K562 (cell line): ENCODE data around the gene TSKS. TPM values are rescaled to one million over a fixed set of nuclear protein-coding genes. Genes with fewer than 3 reads are reported as not detected.
A peak's percentile ranks its signal among the peaks of the same experiment; 100 is the strongest.

Experiments used
- ATAC-seq: fragments of 200-7000 bp; cut with Tn5 transposase; 3 replicates; pipeline ENCODE4 v1.9.1; 2020; ENCODE audit warnings: moderate library complexity
- BruUV-seq: library from RNA; stranded (reverse); fragments of 400-500 nt; replicated peaks from 2 replicates; lab custom pipeline; 2021; lab: Mats Ljungman, UMichigan
- CTCF ChIA-PET: fragments of 300-600 bp; formaldehyde crosslinking; extraction: SDS; loops from one replicate; lab custom pipeline; 2021; ENCODE audit warnings: low intra/inter-chr PET ratio; lab: Yijun Ruan, JAX
- POLR2A ChIA-PET: fragments of 300-600, 350-650 bp; sonication (Branson Sonifier 250); formaldehyde crosslinking; extraction: SDS; loops from one replicate; lab custom pipeline; 2021; ENCODE audit warnings: antibody characterized with exemption, inconsistent platforms; lab: Yijun Ruan, JAX
- DNase-seq, 4 experiments: peaks; one replicate each; pipeline versions ENCODE4 v3.0.0 to v3.0.0-alpha.2; 2011 to 2018; ENCODE audit warnings: low spot score in 3 of 4, mixed read lengths in 3 of 4; ENCODE audit errors: extremely low read depth in 1 of 4
- FAIRE-seq: peaks from 2 replicates; lab custom pipeline; 2011; peaks lifted over from hg19 to GRCh38; lab: Jason Lieb, UNC
- H2AFZ ChIP-seq: 2 replicates; pipeline ENCODE4 v1.6.0; 2011; ENCODE audit warnings: low read depth, low read length, control low read depth, inconsistent platforms
- H3K27ac ChIP-seq: fragments of 200-600 bp; 3 replicates; pipeline ENCODE4 v1.8.0; 2011; ENCODE audit warnings: low read depth, mild to moderate bottlenecking, control low read depth, inconsistent platforms, low read length, moderate library complexity, mixed read lengths; ENCODE audit errors: extremely low read depth
- H3K27me3 ChIP-seq, 2 experiments: fragments of 300-600 bp in 1 of 2; 2 replicates in 1 of 2; 3 replicates in 1 of 2; pipeline versions ENCODE4 v1.6.0 to v1.8.0; 2011; ENCODE audit warnings: inconsistent platforms in 2 of 2, low read length in 2 of 2, mild to moderate bottlenecking in 1 of 2, mixed read lengths in 1 of 2, moderate library complexity in 1 of 2; ENCODE audit not compliant: control insufficient read depth in 2 of 2, insufficient read depth in 2 of 2
- H3K36me3 ChIP-seq: fragments of 300-600 bp; 3 replicates; pipeline ENCODE4 v1.8.0; 2011; ENCODE audit warnings: mild to moderate bottlenecking, low read length, inconsistent platforms; ENCODE audit not compliant: control insufficient read depth, insufficient read depth
- H3K4me1 ChIP-seq, 2 experiments: fragments of 200-600 bp in 1 of 2; replicated peaks in 1 of 2; 2 replicates in 1 of 2; 3 replicates in 1 of 2; pipeline versions ENCODE4 v1.5.1 to v1.8.0; 2011; ENCODE audit warnings: inconsistent platforms in 2 of 2, low read length in 2 of 2, mild to moderate bottlenecking in 1 of 2, mixed read lengths in 1 of 2, moderate library complexity in 1 of 2; ENCODE audit not compliant: control insufficient read depth in 2 of 2, insufficient read depth in 2 of 2
- H3K4me2 ChIP-seq: 2 replicates; pipeline ENCODE4 v1.6.1; 2011; ENCODE audit warnings: low read length, control low read depth, inconsistent platforms, mixed read lengths; ENCODE audit not compliant: insufficient read depth
- H3K4me3 ChIP-seq: fragments of 200-600 bp; sonication (generic), shearing (Covaris generic); 2 replicates; pipeline ENCODE4 v1.5.1; 2016; ENCODE audit warnings: control low read depth, inconsistent platforms
- H3K79me2 ChIP-seq: fragments of 200-600 bp; 3 replicates; pipeline ENCODE4 v1.8.0; 2011; ENCODE audit warnings: low read length, inconsistent platforms; ENCODE audit not compliant: control insufficient read depth, insufficient read depth
- H3K9ac ChIP-seq, 2 experiments: 2 replicates each; pipeline versions ENCODE4 v1.6.0 to v1.6.1; 2011; ENCODE audit warnings: low read depth in 2 of 2, low read length in 2 of 2, control low read depth in 1 of 2, inconsistent platforms in 1 of 2, mild to moderate bottlenecking in 1 of 2, mixed read lengths in 1 of 2; ENCODE audit not compliant: insufficient read depth in 1 of 2
- H3K9me1 ChIP-seq: one replicate; pipeline ENCODE4 v1.6.0; 2011; ENCODE audit warnings: inconsistent platforms, mild to moderate bottlenecking, low read length, moderate library complexity; ENCODE audit not compliant: control insufficient read depth, insufficient read depth
- H3K9me3 ChIP-seq: replicated peaks from 2 replicates; pipeline ENCODE4 v1.5.1; 2011; ENCODE audit warnings: low read depth, low read length, inconsistent platforms; ENCODE audit not compliant: control insufficient read depth, insufficient read depth
- H4K20me1 ChIP-seq: replicated peaks from 2 replicates; pipeline ENCODE4 v1.6.1; 2011; ENCODE audit warnings: low read length, inconsistent platforms, mixed read lengths; ENCODE audit not compliant: control insufficient read depth, insufficient read depth
- BACH1 ChIP-seq: fragments of 200-800 bp; sonication (Bioruptor generic); IDR thresholded peaks from 2 replicates; pipeline ENCODE4 v1.6.1; 2016; ENCODE audit warnings: missing genetic modification characterization, missing compliant biosample characterization
- CHAMP1 ChIP-seq: fragments of 450-650 bp; IDR thresholded peaks from 2 replicates; pipeline ENCODE4 v1.6.1; 2016; ENCODE audit warnings: mild to moderate bottlenecking
- MAZ ChIP-seq, 2 experiments: fragments of 450-650 bp in 1 of 2; sonication (generic) in 1 of 2; formaldehyde crosslinking; IDR thresholded peaks in 1 of 2; conservative IDR thresholded peaks in 1 of 2; 2 replicates each; pipeline versions ENCODE4 v1.4.0 to v1.5.0; 2020; ENCODE audit warnings: mild to moderate bottlenecking in 1 of 2, missing genetic modification reagents in 1 of 2
- NCOA4 ChIP-seq: fragments of 450-650 bp; IDR thresholded peaks from 2 replicates; pipeline ENCODE4 v1.6.1; 2018; ENCODE audit warnings: mild to moderate bottlenecking; ENCODE audit not compliant: partially characterized antibody
- NFATC3 ChIP-seq: fragments of 450-650 bp; IDR thresholded peaks from 2 replicates; pipeline ENCODE4 v1.6.1; 2017; ENCODE audit warnings: mild to moderate bottlenecking
- POLR2AphosphoS5 ChIP-seq: IDR thresholded peaks from 2 replicates; pipeline ENCODE4 v1.6.1; 2011; ENCODE audit warnings: mild to moderate bottlenecking, low read depth, low read length, moderate library complexity; ENCODE audit not compliant: control insufficient read depth, insufficient read depth
- POLR2G ChIP-seq: fragments of 200-400 bp; formaldehyde crosslinking; IDR thresholded peaks from 2 replicates; pipeline ENCODE4 v1.6.1; 2017; ENCODE audit warnings: low read depth, mild to moderate bottlenecking, antibody characterized with exemption, low read length, moderate library complexity
- RNF2 ChIP-seq: sonication (generic); IDR thresholded peaks from 2 replicates; pipeline ENCODE4 v1.6.1; 2016
- YY1 ChIP-seq, 3 experiments: IDR thresholded peaks; 2 replicates each; pipeline ENCODE4 v1.6.1; 2011; ENCODE audit warnings: low read length in 2 of 3, mild to moderate bottlenecking in 2 of 3, moderate library complexity in 2 of 3, borderline replicate concordance in 1 of 3, control low read depth in 1 of 3, low read depth in 1 of 3; ENCODE audit not compliant: insufficient read depth in 3 of 3, insufficient replicate concordance in 2 of 3, control insufficient read depth in 1 of 3, insufficient read length in 1 of 3; ENCODE audit errors: extremely low read depth in 1 of 3
- ZBTB7A ChIP-seq: IDR thresholded peaks from 2 replicates; pipeline ENCODE4 v1.6.1; 2011; ENCODE audit warnings: low read depth, mild to moderate bottlenecking, low read length, moderate library complexity, borderline replicate concordance; ENCODE audit not compliant: control insufficient read depth
- ZMIZ1 ChIP-seq, 2 experiments: fragments of 150-350 bp in 1 of 2; IDR thresholded peaks; 2 replicates each; pipeline ENCODE4 v1.6.1; 2012 to 2016; ENCODE audit warnings: low read depth in 2 of 2, low read length in 2 of 2, mild to moderate bottlenecking in 1 of 2, moderate library complexity in 1 of 2
- ZNF717 ChIP-seq: fragments of 250-450 bp; sonication (Bioruptor Pico); IDR thresholded peaks from 2 replicates; pipeline ENCODE4 v1.5.0; 2021
- WGBS: fragments of 100-300 bp; shearing (Covaris generic); methylation state at CpG from one replicate; pipeline ENCODE4 v1.1.6; 2016; ENCODE audit warnings: low coverage, mixed read lengths; ENCODE audit not compliant: insufficient coverage; ENCODE audit errors: missing lambda C conversion rate; 5-methylcytosine and 5-hydroxymethylcytosine counted together
- in situ Hi-C: fragments of 300-500 bp; cut with MboI; formaldehyde crosslinking; loops from 4 replicates; pipeline ENCODE4 v1.15.0; 2018; ENCODE audit warnings: inconsistent platforms, mixed read lengths
- intact Hi-C: fragments of 100-400 bp; cut with micrococcal nuclease; formaldehyde crosslinking; loops from 2 replicates; pipeline ENCODE4 v1.14.2; 2022
- polyA plus RNA-seq, 8 experiments: library from polyadenylated mRNA; depleted of rRNA in 4 of 8; stranded (reverse) in 5 of 8; unstranded in 3 of 8; fragments of >200 nt; fragmentation: Nextera tagmentation in 2 of 8; fragmentation: Illumina TruSeq in 1 of 8; extraction: Ambion mirVana in 2 of 8; extraction: Trizol in 1 of 8; gene quantifications; 2 replicates each; pipeline versions ENCODE4 v1.2.1 to v1.2.3, GENCODE V29; 2011 to 2014; ENCODE audit warnings: inconsistent platforms in 1 of 8, missing spikeins in 1 of 8
- total RNA-seq, 7 experiments: library from RNA; depleted of rRNA in 6 of 7; stranded (reverse); fragments of >200 nt in 6 of 7; fragmentation: Illumina TruSeq in 2 of 7; extraction: Trizol in 2 of 7; gene quantifications; 2 replicates each; pipeline versions ENCODE4 v1.2.1 to v1.2.3, GENCODE V29; 2011 to 2021; ENCODE audit warnings: low replicate concordance in 1 of 7
- TF ChIP-seq, protein P1 (sequence below): sonication (generic); formaldehyde crosslinking; IDR thresholded peaks from 2 replicates; pipeline ENCODE4 v1.8.1; 2023; ENCODE audit warnings: mild to moderate bottlenecking, missing genetic modification reagents

The TSKS gene
- total and polyA plus RNA-seq, 9 of the 15 experiments (the other 6 are each of a cell fraction or from before 2014, with no cell fraction given) = 0.14 to 4.5 (median 0.80) TPM

DNA sequence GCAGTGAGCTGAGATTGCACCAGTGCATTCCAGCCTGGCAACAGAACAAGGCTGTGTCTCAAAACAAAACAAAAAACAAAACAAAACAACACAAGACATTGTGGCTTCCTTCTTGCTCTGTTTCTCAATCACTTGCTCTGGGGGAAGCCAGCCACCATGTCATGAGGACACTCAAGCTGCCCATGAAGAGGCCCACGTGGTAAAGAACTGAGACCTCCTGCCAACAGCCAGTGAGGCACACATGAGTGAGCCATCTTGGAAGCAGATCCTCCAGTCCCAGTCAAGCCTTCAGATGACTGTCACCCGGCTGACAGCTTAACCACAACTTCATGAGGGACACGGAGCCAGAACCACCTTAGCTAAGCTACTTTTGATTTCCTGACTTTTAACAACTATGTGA lies 47.0 kb downstream of the TSKS start:
- peak overlapping the region; percentile 66 for H3K4me2 ChIP-seq
- ChIA-PET POLR2A (interaction anchor here (0.6 to 2.8 kb wide), 10 partner anchors 11 to 1519 kb away, joined by 3 to 7 read pairs (median 4); partner anchors contain the start of gene PRMT1), CTCF (interaction anchor here (0.7 kb wide), 1 partner anchor 15 kb away, joined by 3 read pairs; no protein-coding TSS in a partner anchor)
- peak; percentile 3; the same call in 1 of the 3 replicates for ATAC-seq
- H3K4me1 ChIP-seq = peaks cover 14 to 30% of the 10 kb centered on the region in 2 experiments; a peak in 4 of 5 replicates
- FAIRE-seq = no peak
- intact Hi-C loops = loop anchor here (2.0 to 10.0 kb wide), 2 partner anchors 49 to 159 kb away; partner anchors contain the start of genes AKT1S1 and TBC1D17
- peak overlapping the region; percentile 80; the same call in 2 of the 3 replicates for H3K27ac ChIP-seq
- no peaks in the 10 kb centered on the region for H3K79me2 ChIP-seq
- H3K4me3 ChIP-seq = 0 out of 2 replicates have a peak overlapping the region, but pooled peaks have one; percentile 55
- peaks cover 2% of the 10 kb centered on the region; the same call in 1 of the 3 replicates for H3K36me3 ChIP-seq
- WGBS = 5% methylated on average over 3 of the region's 3 CpGs
- no peaks in the 10 kb centered on the region for H4K20me1 ChIP-seq
- in situ Hi-C loops = no loop called here
- no peaks in the 10 kb centered on the region for H3K27me3 ChIP-seq
- BruUV-seq = no TSS peak
- H3K9me1 ChIP-seq = no peaks in the 10 kb centered on the region
- H2AFZ ChIP-seq = peak overlapping the region; percentile 94
- DNase-seq = peak in 1 of 4 experiments; percentile 55
- H3K9me3 ChIP-seq = no peaks in the 10 kb centered on the region
- peak overlapping the region; percentile 84 to 85; a peak in 3 of 4 replicates for H3K9ac ChIP-seq
- TF ChIP-seq MAZ (CRISPR knock-in tag; conservative IDR thresholded peaks at IDR 0.05 in 1 of 2, IDR thresholded peaks at IDR 0.05 in 1 of 2) (no peak), POLR2G (no peak), POLR2AphosphoS5 (no peak), BACH1 (tag) (0 out of 2 replicates have a peak, but pooled peaks have one; percentile 42), YY1 (IDR thresholded peaks at IDR 0.05; ENCODE audit: borderline replicate concordance in 1 of 3, control insufficient read depth in 1 of 3, extremely low read depth in 1 of 3, insufficient read depth in 3 of 3, insufficient read length in 1 of 3, insufficient replicate concordance in 2 of 3, low read depth in 1 of 3, low read length in 2 of 3) (peak in 1 of 3 experiments; percentile 81), NFATC3 (no peak), RNF2 (no peak), ZMIZ1 (IDR thresholded peaks at IDR 0.05; ENCODE audit: low read depth in 2 of 2, low read length in 2 of 2) (no peak), NCOA4 (no peak), ZBTB7A (no peak), CHAMP1 (no peak), ZNF717 (CRISPR knock-in tag) (no peak)
- TF ChIP-seq, protein P1, sequence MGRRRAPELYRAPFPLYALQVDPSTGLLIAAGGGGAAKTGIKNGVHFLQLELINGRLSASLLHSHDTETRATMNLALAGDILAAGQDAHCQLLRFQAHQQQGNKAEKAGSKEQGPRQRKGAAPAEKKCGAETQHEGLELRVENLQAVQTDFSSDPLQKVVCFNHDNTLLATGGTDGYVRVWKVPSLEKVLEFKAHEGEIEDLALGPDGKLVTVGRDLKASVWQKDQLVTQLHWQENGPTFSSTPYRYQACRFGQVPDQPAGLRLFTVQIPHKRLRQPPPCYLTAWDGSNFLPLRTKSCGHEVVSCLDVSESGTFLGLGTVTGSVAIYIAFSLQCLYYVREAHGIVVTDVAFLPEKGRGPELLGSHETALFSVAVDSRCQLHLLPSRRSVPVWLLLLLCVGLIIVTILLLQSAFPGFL (CRISPR knock-in tag) = no peak
